CD4-positive, alpha-beta T cell treated with Interleukin-21 for 1 hour (primary cell): ENCODE data around the gene LCE1A.

ENCODE experiments used
- DNase-seq: peaks from one replicate; pipeline ENCODE4 v3.0.0-alpha.2; 2020

The LCE1A gene, protein sequence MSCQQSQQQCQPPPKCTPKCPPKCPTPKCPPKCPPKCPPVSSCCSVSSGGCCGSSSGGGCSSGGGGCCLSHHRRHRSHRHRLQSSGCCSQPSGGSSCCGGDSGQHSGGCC

DNA sequence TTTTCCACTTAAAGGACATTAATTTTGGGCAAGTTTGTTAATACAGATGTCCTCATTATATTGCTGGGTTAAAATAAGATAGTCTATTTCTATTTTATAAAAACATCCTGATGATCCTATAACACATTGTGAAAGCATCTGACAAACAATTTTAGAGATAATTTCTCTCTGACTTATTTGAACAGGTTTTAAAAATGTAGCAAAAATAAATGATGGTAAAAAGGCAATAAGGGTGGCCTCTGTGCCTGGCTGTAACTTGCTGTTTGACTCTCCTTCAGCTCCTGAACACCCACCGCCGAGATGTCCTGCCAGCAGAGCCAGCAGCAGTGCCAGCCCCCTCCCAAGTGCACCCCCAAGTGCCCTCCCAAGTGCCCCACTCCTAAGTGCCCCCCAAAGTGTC lies at the start of gene LCE1A:
Gene LCE1A (plus strand): TSS at position 301 of the 400 bp plus-strand sequence. CDS start 0 bp downstream, at position 301.
- no peak for DNase-seq

DNA sequence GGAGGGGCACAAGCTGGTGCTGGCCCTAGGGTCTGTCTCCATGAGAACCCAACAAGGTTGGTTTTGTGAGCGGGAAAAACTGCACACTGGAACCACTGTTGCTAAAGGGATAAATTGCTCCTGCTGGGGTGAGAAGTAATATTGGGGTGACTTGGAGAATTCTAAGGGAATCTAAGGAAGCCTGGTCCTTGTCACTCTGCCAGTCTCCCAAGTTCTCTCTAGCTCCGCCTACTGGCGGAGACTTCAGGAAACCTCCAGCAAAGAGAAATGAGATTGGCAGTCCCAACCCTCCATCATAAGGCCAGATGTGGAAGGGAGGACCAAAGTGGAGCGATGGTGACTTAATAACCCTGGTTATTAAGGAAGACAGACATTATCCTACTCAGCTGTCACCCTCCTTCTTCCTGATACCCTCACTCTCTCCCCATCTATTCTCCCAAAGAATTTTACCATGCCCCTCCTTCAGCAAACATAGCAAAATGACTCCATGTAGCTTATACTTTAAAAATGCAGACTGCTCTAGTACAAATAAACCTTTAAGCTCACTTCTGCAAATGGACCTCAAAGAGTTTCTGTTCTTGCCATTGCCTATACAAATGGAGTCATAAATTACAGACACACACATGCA lies 49.6 kb upstream of the LCE1A start:
- no peak for DNase-seq

GRCh38 chr1:152783095-152783494 lies 44.2 kb upstream of the LCE1A start:
- no peak for DNase-seq

DNA sequence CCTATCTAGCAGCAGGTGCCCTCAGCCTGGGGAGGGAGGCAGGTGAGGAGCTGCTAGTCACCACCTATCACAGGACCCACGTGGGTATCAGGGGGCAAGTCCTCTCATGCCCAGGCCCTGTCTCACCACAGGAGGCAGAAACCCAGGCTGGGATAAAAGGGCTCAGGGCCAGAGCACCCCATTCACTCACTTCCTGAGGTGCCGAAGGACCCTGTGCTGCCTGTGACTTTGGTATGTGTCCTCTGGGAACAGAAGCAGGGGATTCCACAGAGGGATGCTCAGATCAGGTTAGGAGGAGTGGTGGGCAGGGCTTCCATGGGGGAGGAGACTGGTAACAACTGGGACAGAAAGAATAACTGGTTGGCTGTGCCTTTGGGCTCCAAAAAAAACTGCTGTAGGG lies 41.2 kb upstream of the LCE1A start, which contains the start of gene LCE1E:
Gene LCE1E (plus strand): TSS at position 181 of the 400 bp plus-strand sequence. CDS start 1,043 bp downstream, outside the sequence.
- DNase-seq: no peak

GRCh38 chr1:152795686-152796085 lies 31.6 kb upstream of the LCE1A start:
- DNase-seq: no peak

DNA sequence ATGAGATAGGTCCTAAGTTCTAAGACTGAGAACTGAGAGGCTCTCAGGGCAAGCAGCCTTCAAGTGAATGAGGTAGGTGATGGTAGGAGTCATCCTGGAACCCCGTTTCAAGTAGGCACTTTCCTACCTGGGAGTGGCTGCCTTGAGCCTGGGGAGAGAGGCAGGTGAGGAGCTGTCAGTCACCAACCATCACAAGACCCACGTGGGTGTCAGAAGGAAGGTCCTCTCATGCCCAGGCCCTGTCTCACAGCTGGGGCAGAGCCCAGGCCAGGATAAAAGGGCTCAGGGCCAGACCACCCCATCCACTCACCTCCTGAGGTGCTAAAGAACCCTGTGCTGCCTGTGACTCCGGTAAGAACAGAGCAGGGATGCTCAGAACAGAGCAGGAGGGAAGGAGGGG lies 30.9 kb upstream of the LCE1A start, which contains the start of gene LCE1D:
Gene LCE1D (plus strand): TSS at position 301 of the 400 bp plus-strand sequence. CDS start 1,074 bp downstream, outside the sequence.
- no peak for DNase-seq

- DNase-seq: no peak
Measured at GRCh38 chr1:152801333-152801732, 25.9 kb upstream of the LCE1A start.

GRCh38 chr1:152806576-152806975 lies 20.7 kb upstream of the LCE1A start, which contains the start of gene LCE1C:
Gene LCE1C, minus strand, starts transcription at chr1:152806651. Its CDS starts 1,173 bp downstream, at chr1:152805478.
- DNase-seq: no peak

DNA sequence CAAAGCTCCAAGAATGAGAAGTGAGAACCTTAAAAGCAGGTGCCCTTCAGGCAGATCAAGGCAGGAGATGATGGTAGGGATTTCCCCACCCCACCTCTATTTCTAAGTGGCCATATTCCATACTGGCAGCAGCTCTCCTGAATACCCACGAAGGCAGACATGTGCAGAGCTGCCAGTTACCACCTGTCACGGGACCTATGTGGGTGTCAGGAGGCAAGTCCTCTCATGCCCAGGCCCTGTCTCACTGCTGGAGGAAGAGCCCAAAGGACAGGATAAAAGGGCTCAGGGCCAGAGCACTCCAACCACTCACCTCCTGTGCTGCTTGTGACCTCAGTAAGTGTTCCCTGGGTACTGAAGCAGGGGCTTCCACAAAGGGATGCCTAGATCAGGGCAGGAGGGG lies 16.2 kb upstream of the LCE1A start:
- no peak for DNase-seq

DNA sequence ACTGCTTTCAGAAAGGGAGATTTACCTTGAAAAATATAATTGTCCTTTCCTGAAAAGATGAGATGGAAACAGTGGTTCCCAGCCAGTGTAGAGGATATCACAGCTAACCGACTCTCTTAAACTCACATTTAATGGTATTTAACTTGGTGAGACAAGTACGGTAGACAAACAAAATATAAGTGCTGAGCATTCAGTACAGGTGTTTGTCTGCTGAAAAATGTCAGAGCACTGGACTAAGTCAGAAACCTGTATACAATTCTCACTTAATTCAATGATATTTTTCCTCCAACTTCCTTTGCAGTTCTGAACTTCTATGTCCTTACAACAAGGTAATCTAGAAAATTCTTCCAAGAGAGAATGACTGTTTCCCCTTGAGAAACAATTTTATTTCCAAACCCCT lies 15.6 kb upstream of the LCE1A start, which contains the start of gene LCE1B:
Gene LCE1B (plus strand): TSS at position 301 of the 400 bp plus-strand sequence. CDS start 476 bp downstream, outside the sequence.
- DNase-seq: no peak

- no peak for DNase-seq
Measured at GRCh38 chr1:152817309-152817708, 10.0 kb upstream of the LCE1A start.

DNA sequence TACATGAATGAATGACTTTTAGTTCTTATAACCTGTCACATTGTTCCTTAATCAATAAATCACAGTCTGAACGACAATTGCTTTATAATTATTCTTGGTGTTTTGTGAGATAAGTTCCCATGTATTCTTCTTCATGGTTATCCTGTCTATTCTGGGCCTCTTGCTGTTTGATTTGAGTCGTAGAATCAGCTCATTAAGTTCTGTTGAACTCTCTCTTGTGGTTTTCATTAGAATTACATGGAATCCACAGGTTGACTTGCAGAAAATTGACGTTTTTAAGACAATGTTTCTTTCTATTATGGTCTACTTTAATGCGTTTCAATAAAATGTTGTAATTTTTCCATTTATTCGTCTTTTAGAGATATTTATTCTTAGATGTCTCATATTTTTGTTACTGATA lies 4.0 kb upstream of the LCE1A start:
- no peak for DNase-seq

- no peak for DNase-seq
Measured at GRCh38 chr1:152824964-152825363, 2.3 kb upstream of the LCE1A start.

GRCh38 chr1:152836870-152837269 lies 9.6 kb downstream of the LCE1A start:
- DNase-seq: no peak

DNA sequence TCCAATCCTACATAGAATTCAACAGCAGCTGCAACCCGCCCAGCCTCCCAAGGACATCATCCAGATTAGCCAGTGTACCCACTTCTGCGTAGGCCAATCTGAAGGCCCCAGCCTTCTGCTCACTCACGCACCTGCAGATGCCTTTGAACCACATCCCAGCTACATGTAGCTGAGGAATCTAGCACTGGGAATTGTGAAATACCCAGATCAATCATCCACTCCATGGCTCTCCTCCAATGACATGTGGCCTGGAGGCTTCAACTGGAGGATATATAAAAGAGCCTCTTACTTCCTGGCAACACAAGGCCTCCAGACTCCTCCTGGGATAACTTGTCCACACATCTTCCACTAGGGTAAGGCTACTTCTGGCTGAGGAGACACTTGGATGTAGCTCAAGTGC lies 15.3 kb downstream of the LCE1A start, which contains the start of gene LCE6A:
Gene LCE6A (plus strand): TSS at position 301 of the 400 bp plus-strand sequence. CDS start 665 bp downstream, outside the sequence.
- no peak for DNase-seq

DNA sequence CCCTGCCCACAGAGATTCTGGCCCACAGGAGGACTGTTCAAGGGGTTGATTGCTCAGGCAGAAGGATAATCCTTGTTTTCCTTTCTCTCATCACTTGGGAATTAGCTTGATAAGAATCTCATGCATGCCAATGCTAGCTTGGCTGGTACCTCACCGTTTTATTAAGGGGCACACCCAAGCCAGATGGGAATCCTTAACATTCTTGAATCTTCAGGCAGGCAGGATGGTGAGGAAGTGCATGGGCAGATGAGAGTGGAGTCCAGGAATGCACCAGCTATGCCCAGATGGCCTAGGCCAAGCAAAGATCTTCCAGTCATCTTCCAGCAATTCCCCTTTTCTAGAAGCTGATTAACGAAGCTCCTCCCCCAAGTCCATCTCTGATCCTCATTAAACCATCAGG lies 28.4 kb downstream of the LCE1A start:
- no peak for DNase-seq

DNA sequence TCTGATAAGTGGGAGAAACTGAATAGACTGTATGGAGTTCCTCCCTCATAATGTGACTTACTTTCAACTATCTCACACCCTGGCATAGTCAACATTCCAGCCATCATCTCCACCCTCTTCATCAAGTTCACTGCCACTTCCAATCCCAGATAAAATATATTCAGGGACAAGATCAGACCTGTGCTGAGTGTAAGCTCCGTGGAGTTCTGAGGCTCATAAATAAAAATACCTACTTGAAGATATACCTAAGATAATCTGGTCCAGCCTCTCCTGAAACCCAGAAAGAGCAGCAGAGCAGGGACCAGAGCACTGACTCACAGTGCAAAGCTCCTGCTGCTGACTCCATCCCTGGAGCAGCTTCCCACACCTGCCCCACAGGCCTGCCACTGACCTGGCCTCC lies 30.8 kb downstream of the LCE1A start:
- DNase-seq: no peak

DNA sequence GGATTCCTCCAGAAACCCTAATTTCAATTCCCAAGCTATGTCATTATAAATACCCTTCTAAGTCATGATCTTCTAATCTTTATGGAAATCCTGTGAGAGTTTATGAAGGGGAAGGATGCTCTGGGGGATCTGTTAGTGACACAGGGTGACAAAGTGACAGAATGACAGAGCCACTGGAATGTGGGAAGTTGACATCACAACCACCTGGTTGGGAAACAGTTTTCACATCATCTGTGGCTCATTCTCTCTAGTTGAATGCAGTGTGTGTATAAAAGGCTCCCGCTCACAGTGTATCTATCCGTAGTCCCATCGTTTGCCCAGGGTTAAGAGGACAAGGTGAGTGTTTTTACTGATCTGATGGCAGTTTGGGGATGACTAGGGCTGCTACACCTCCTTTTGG lies 32.4 kb downstream of the LCE1A start, which contains the start of gene LCE7A:
Gene LCE7A (plus strand): TSS at position 301 of the 400 bp plus-strand sequence. CDS start 702 bp downstream, outside the sequence.
- DNase-seq: no peak

GRCh38 chr1:152860129-152860528 lies 32.9 kb downstream of the LCE1A start:
- no peak for DNase-seq

- DNase-seq: no peak
Measured at GRCh38 chr1:152861374-152861773, 34.1 kb downstream of the LCE1A start.

- DNase-seq: no peak
Measured at GRCh38 chr1:152864443-152864842, 37.2 kb downstream of the LCE1A start.

DNA sequence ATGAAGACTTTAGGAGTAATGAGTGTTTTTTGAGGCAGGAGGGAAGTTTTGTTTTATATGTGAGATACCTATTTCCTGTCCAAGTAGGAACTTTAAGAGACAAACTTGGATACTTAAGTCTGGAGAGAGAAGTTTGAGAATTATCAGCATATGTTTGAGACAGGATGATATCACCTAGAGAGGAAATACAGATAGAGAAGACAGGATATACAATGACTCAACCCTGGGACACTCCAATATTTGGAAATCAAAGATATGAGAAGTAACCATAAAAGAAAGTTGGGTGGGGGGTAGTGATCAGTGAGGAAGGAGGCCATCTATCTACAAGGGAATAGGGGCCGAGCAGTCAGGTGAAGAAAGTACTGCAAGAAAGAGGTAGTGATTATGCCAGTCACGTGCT lies 39.0 kb downstream of the LCE1A start:
- DNase-seq: no peak

DNA sequence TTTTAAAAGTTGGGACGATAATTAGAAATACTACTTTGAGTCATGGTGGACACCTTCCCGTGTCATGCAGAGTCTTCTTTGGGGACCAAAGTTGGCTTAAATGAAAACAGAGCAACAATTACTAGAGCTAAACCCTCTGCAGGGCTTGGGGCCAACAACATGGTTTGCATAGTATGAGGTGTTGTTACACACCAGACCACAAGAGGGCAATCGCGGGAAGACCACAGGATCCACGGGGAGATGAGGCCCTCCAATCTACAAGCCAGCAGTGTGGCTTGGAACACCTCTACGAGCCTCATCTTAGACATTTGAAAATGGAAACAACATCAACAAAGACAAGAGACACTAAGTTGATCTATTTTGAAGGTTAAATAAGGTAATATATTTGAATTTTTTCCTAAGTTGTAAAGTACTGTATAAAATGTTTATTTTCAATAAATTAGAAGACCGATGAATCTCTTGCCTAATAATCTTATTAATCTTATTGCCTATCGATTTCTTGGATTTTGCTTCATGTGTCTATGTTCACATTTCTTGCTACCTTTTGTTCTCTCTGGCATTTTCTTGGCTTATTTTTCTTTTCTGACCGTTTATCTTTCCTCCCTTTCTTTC lies 42.6 kb downstream of the LCE1A start:
- peak; percentile 54 for DNase-seq
